ENCODE results near the gene CTBP2.

GRCh38 chr10:124943301-124944092, 216.9 kb downstream of the CTBP2 start:
- TF ChIP-seq CTCF (IDR thresholded peaks at IDR 0.05) (no peak), ATF6 (CRISPR knock-in tag; IDR thresholded peaks at IDR 0.05) (no peak), E2F5 (CRISPR knock-in tag; IDR thresholded peaks at IDR 0.05) (no peak), TCF7 (CRISPR knock-in tag; IDR thresholded peaks at IDR 0.05; ENCODE audit: low read depth) (no peak), ATF3 (CRISPR knock-in tag; conservative IDR thresholded peaks at IDR 0.05) (no peak), SP1 (CRISPR knock-in tag; conservative IDR thresholded peaks at IDR 0.05) (no peak), JAZF1 (CRISPR knock-in tag; IDR thresholded peaks at IDR 0.05) (no peak), MAX (CRISPR knock-in tag; IDR thresholded peaks at IDR 0.05) (no peak), AFF4 (CRISPR knock-in tag; IDR thresholded peaks at IDR 0.05; ENCODE audit: borderline replicate concordance) (no peak)

Measured in WTC11 (cell line).